K562 (cell line): ENCODE results near the gene FRYL. TPM values are rescaled to one million over a fixed set of nuclear protein-coding genes. Genes with fewer than 3 reads are reported as not detected.

Experiments
- ATAC-seq: fragments of 200-7000 bp; cut with Tn5 transposase; 3 replicates; pipeline ENCODE4 v1.9.1; 2020; ENCODE audit warnings: moderate library complexity
- BruUV-seq: library from RNA; stranded (reverse); fragments of 400-500 nt; replicated peaks from 2 replicates; lab custom pipeline; 2021; lab: Mats Ljungman, UMichigan
- CTCF ChIA-PET: fragments of 300-600 bp; formaldehyde crosslinking; extraction: SDS; loops from one replicate; lab custom pipeline; 2021; ENCODE audit warnings: low intra/inter-chr PET ratio; lab: Yijun Ruan, JAX
- POLR2A ChIA-PET: fragments of 300-600, 350-650 bp; sonication (Branson Sonifier 250); formaldehyde crosslinking; extraction: SDS; loops from one replicate; lab custom pipeline; 2021; ENCODE audit warnings: antibody characterized with exemption, inconsistent platforms; lab: Yijun Ruan, JAX
- DNase-seq, 4 experiments: peaks; one replicate each; pipeline versions ENCODE4 v3.0.0 to v3.0.0-alpha.2; 2011 to 2018; ENCODE audit warnings: low spot score in 3 of 4, mixed read lengths in 3 of 4; ENCODE audit errors: extremely low read depth in 1 of 4
- FAIRE-seq: peaks from 2 replicates; lab custom pipeline; 2011; peaks lifted over from hg19 to GRCh38; lab: Jason Lieb, UNC
- H2AFZ ChIP-seq: 2 replicates; pipeline ENCODE4 v1.6.0; 2011; ENCODE audit warnings: low read depth, low read length, control low read depth, inconsistent platforms
- H3K27ac ChIP-seq: fragments of 200-600 bp; 3 replicates; pipeline ENCODE4 v1.8.0; 2011; ENCODE audit warnings: low read depth, mild to moderate bottlenecking, control low read depth, inconsistent platforms, low read length, moderate library complexity, mixed read lengths; ENCODE audit errors: extremely low read depth
- H3K27me3 ChIP-seq, 2 experiments: fragments of 300-600 bp in 1 of 2; 2 replicates in 1 of 2; 3 replicates in 1 of 2; pipeline versions ENCODE4 v1.6.0 to v1.8.0; 2011; ENCODE audit warnings: inconsistent platforms in 2 of 2, low read length in 2 of 2, mild to moderate bottlenecking in 1 of 2, mixed read lengths in 1 of 2, moderate library complexity in 1 of 2; ENCODE audit not compliant: control insufficient read depth in 2 of 2, insufficient read depth in 2 of 2
- H3K36me3 ChIP-seq: fragments of 300-600 bp; 3 replicates; pipeline ENCODE4 v1.8.0; 2011; ENCODE audit warnings: mild to moderate bottlenecking, low read length, inconsistent platforms; ENCODE audit not compliant: control insufficient read depth, insufficient read depth
- H3K4me1 ChIP-seq, 2 experiments: fragments of 200-600 bp in 1 of 2; replicated peaks in 1 of 2; 2 replicates in 1 of 2; 3 replicates in 1 of 2; pipeline versions ENCODE4 v1.5.1 to v1.8.0; 2011; ENCODE audit warnings: inconsistent platforms in 2 of 2, low read length in 2 of 2, mild to moderate bottlenecking in 1 of 2, mixed read lengths in 1 of 2, moderate library complexity in 1 of 2; ENCODE audit not compliant: control insufficient read depth in 2 of 2, insufficient read depth in 2 of 2
- H3K4me2 ChIP-seq: 2 replicates; pipeline ENCODE4 v1.6.1; 2011; ENCODE audit warnings: low read length, control low read depth, inconsistent platforms, mixed read lengths; ENCODE audit not compliant: insufficient read depth
- H3K4me3 ChIP-seq: fragments of 200-600 bp; sonication (generic), shearing (Covaris generic); 2 replicates; pipeline ENCODE4 v1.5.1; 2016; ENCODE audit warnings: control low read depth, inconsistent platforms
- H3K79me2 ChIP-seq: fragments of 200-600 bp; 3 replicates; pipeline ENCODE4 v1.8.0; 2011; ENCODE audit warnings: low read length, inconsistent platforms; ENCODE audit not compliant: control insufficient read depth, insufficient read depth
- H3K9ac ChIP-seq, 2 experiments: 2 replicates each; pipeline versions ENCODE4 v1.6.0 to v1.6.1; 2011; ENCODE audit warnings: low read depth in 2 of 2, low read length in 2 of 2, control low read depth in 1 of 2, inconsistent platforms in 1 of 2, mild to moderate bottlenecking in 1 of 2, mixed read lengths in 1 of 2; ENCODE audit not compliant: insufficient read depth in 1 of 2
- H3K9me1 ChIP-seq: one replicate; pipeline ENCODE4 v1.6.0; 2011; ENCODE audit warnings: inconsistent platforms, mild to moderate bottlenecking, low read length, moderate library complexity; ENCODE audit not compliant: control insufficient read depth, insufficient read depth
- H3K9me3 ChIP-seq: replicated peaks from 2 replicates; pipeline ENCODE4 v1.5.1; 2011; ENCODE audit warnings: low read depth, low read length, inconsistent platforms; ENCODE audit not compliant: control insufficient read depth, insufficient read depth
- H4K20me1 ChIP-seq: replicated peaks from 2 replicates; pipeline ENCODE4 v1.6.1; 2011; ENCODE audit warnings: low read length, inconsistent platforms, mixed read lengths; ENCODE audit not compliant: control insufficient read depth, insufficient read depth
- C11orf30 ChIP-seq: fragments of 450-650 bp; IDR thresholded peaks from 2 replicates; pipeline ENCODE4 v1.6.1; 2016; ENCODE audit warnings: low read depth, mild to moderate bottlenecking
- LEF1 ChIP-seq: fragments of 450-650 bp; IDR thresholded peaks from 2 replicates; pipeline ENCODE4 v1.6.1; 2016; ENCODE audit warnings: mild to moderate bottlenecking
- MAFF ChIP-seq: IDR thresholded peaks from 2 replicates; pipeline ENCODE4 v1.6.1; 2012; ENCODE audit warnings: low read length, improper control_type of control experiment
- MAFG ChIP-seq: fragments of 450-650 bp; conservative IDR thresholded peaks from 2 replicates; pipeline ENCODE4 v1.6.1; 2016; ENCODE audit warnings: missing genetic modification characterization, missing compliant biosample characterization
- NFE2 ChIP-seq: IDR thresholded peaks from 2 replicates; pipeline ENCODE4 v1.6.1; 2014; ENCODE audit warnings: antibody characterized with exemption, low read depth
- NR2C2 ChIP-seq, 2 experiments: fragments of 200-800 bp in 1 of 2; sonication (Bioruptor generic) in 1 of 2; sonication (generic) in 1 of 2; formaldehyde crosslinking in 1 of 2; IDR thresholded peaks; 2 replicates each; pipeline versions ENCODE4 v1.6.1 to v1.8.0; 2016 to 2022; ENCODE audit warnings: mild to moderate bottlenecking in 1 of 2, missing compliant biosample characterization in 1 of 2, missing genetic modification characterization in 1 of 2, missing genetic modification reagents in 1 of 2
- ZNF146 ChIP-seq: IDR thresholded peaks from one replicate; pipeline ENCODE4 v1.6.1; 2018; ENCODE audit warnings: missing compliant biosample characterization; ENCODE audit not compliant: unreplicated experiment
- ZNF316 ChIP-seq: fragments of 450-650 bp; IDR thresholded peaks from 2 replicates; pipeline ENCODE4 v1.6.1; 2016
- ZNF354B ChIP-seq: fragments of 250-450 bp; sonication (Bioruptor Pico); IDR thresholded peaks from 2 replicates; pipeline ENCODE4 v1.4.0; 2020
- ZNF408 ChIP-seq: fragments of 250-450 bp; sonication (Bioruptor Pico); IDR thresholded peaks from 2 replicates; pipeline ENCODE4 v1.4.0; 2020; ENCODE audit warnings: low read depth, mild to moderate bottlenecking, moderate library complexity
- ZNF561 ChIP-seq: fragments of 450-650 bp; formaldehyde crosslinking; conservative IDR thresholded peaks from 2 replicates; pipeline ENCODE4 v1.4.0; 2020; ENCODE audit warnings: mild to moderate bottlenecking, moderate library complexity
- WGBS: fragments of 100-300 bp; shearing (Covaris generic); methylation state at CpG from one replicate; pipeline ENCODE4 v1.1.6; 2016; ENCODE audit warnings: low coverage, mixed read lengths; ENCODE audit not compliant: insufficient coverage; ENCODE audit errors: missing lambda C conversion rate; 5-methylcytosine and 5-hydroxymethylcytosine counted together
- in situ Hi-C: fragments of 300-500 bp; cut with MboI; formaldehyde crosslinking; loops from 4 replicates; pipeline ENCODE4 v1.15.0; 2018; ENCODE audit warnings: inconsistent platforms, mixed read lengths
- intact Hi-C: fragments of 100-400 bp; cut with micrococcal nuclease; formaldehyde crosslinking; loops from 2 replicates; pipeline ENCODE4 v1.14.2; 2022
- polyA plus RNA-seq, 8 experiments: library from polyadenylated mRNA; depleted of rRNA in 4 of 8; stranded (reverse) in 5 of 8; unstranded in 3 of 8; fragments of >200 nt; fragmentation: Nextera tagmentation in 2 of 8; fragmentation: Illumina TruSeq in 1 of 8; extraction: Ambion mirVana in 2 of 8; extraction: Trizol in 1 of 8; gene quantifications; 2 replicates each; pipeline versions ENCODE4 v1.2.1 to v1.2.3, GENCODE V29; 2011 to 2014; ENCODE audit warnings: inconsistent platforms in 1 of 8, missing spikeins in 1 of 8
- total RNA-seq, 7 experiments: library from RNA; depleted of rRNA in 6 of 7; stranded (reverse); fragments of >200 nt in 6 of 7; fragmentation: Illumina TruSeq in 2 of 7; extraction: Trizol in 2 of 7; gene quantifications; 2 replicates each; pipeline versions ENCODE4 v1.2.1 to v1.2.3, GENCODE V29; 2011 to 2021; ENCODE audit warnings: low replicate concordance in 1 of 7

The FRYL gene
- total and polyA plus RNA-seq, 9 of the 15 experiments (the other 6 are each of a cell fraction or from before 2014, with no cell fraction given) = 7.2 to 34.9 (median 15.9) TPM

- no peak overlapping the region for H3K4me3 ChIP-seq
- DNase-seq = no peak
- WGBS = 0% methylated on average over 1 of the region's 1 CpG
- ChIA-PET POLR2A (no interaction called here), CTCF (no interaction called here)
- H3K27ac ChIP-seq = no peak overlapping the region
- no peak for FAIRE-seq
- BruUV-seq = no TSS peak
- peaks cover 9 to 35% of the 10 kb centered on the region in 2 experiments; a peak in 4 of 5 replicates for H3K4me1 ChIP-seq
- no peaks in the 10 kb centered on the region for H4K20me1 ChIP-seq
- no peak overlapping the region for H3K4me2 ChIP-seq
- no peaks in the 10 kb centered on the region for H3K9me3 ChIP-seq
- H2AFZ ChIP-seq = no peak overlapping the region
- in situ Hi-C loops = no loop called here
- no peaks in the 10 kb centered on the region; the same call in 2 of the 3 replicates for H3K36me3 ChIP-seq
- no peaks in the 10 kb centered on the region for H3K9me1 ChIP-seq
- peaks cover 62% of the 10 kb centered on the region for H3K79me2 ChIP-seq
- peak; percentile 53; the same call in 1 of the 2 replicates for TF ChIP-seq MAFF
- peak; percentile 93 for TF ChIP-seq ZNF316
- no peak for TF ChIP-seq ZNF561 (CRISPR knock-in tag)
- peak; percentile 17; the same call in 1 of the 2 replicates for TF ChIP-seq NFE2
- TF ChIP-seq C11orf30 = peak; percentile 82
- TF ChIP-seq LEF1 = 0 out of 2 replicates have a peak, but pooled peaks have one; percentile 11
- TF ChIP-seq NR2C2 (CRISPR knock-in tag; IDR thresholded peaks at IDR 0.05) = no peak
- 0 out of 2 replicates have a peak, but pooled peaks have one; percentile 4 for TF ChIP-seq NR2C2 (tag; IDR thresholded peaks at IDR 0.05)
- TF ChIP-seq ZNF354B (CRISPR knock-in tag) = no peak
- no peak for TF ChIP-seq ZNF146 (CRISPR knock-in tag)
- TF ChIP-seq MAFG (tag) = peak; percentile 76
- TF ChIP-seq ZNF408 (CRISPR knock-in tag) = no peak
- no peak overlapping the region for H3K9ac ChIP-seq
- intact Hi-C loops = loop anchor here (10.0 kb wide), 1 partner anchor 46 kb away; no protein-coding TSS in a partner anchor
- ATAC-seq = no peak
- H3K27me3 ChIP-seq = no peaks in the 10 kb centered on the region
Observed at GRCh38 chr4:48688953-48689352, 91.1 kb downstream of the FRYL start.
